Keratinocyte (primary cell): Measurements from ENCODE around the gene BTBD16. TPM values are rescaled to one million over a fixed set of nuclear protein-coding genes. Genes with fewer than 3 reads are reported as not detected.

ENCODE experiments used
- DNase-seq: peaks from one replicate; pipeline ENCODE4 v3.0.0-alpha.2; 2011; ENCODE audit warnings: low read depth, missing footprints, low spot score
- FAIRE-seq: peaks from 2 replicates; lab custom pipeline; 2011; peaks lifted over from hg19 to GRCh38; lab: Jason Lieb, UNC
- H2AFZ ChIP-seq: 2 replicates; pipeline ENCODE4 v1.6.0; 2012; ENCODE audit warnings: low read length, control low read depth, inconsistent platforms; ENCODE audit not compliant: control insufficient read depth
- H3K27ac ChIP-seq: 2 replicates; pipeline ENCODE4 v1.5.1; 2011; ENCODE audit warnings: low read length; ENCODE audit not compliant: control insufficient read depth, insufficient read depth
- H3K27me3 ChIP-seq: 3 replicates; pipeline ENCODE4 v1.6.0; 2011; ENCODE audit warnings: low read length; ENCODE audit not compliant: control insufficient read depth, insufficient read depth; ENCODE audit errors: extremely low read depth
- H3K36me3 ChIP-seq, 2 experiments: 2 replicates in 1 of 2; 3 replicates in 1 of 2; pipeline ENCODE4 v1.5.1; 2011; ENCODE audit warnings: low read length in 2 of 2, mild to moderate bottlenecking in 1 of 2; ENCODE audit not compliant: control insufficient read depth in 2 of 2, insufficient read depth in 2 of 2; ENCODE audit errors: extremely low read depth in 1 of 2
- H3K4me1 ChIP-seq: 3 replicates; pipeline ENCODE4 v1.5.1; 2011; ENCODE audit warnings: low read length; ENCODE audit not compliant: control insufficient read depth, insufficient read depth; ENCODE audit errors: extremely low read depth
- H3K4me2 ChIP-seq: 3 replicates; pipeline ENCODE4 v1.6.0; 2011; ENCODE audit warnings: low read depth, low read length; ENCODE audit not compliant: control insufficient read depth, insufficient read depth; ENCODE audit errors: extremely low read depth
- H3K4me3 ChIP-seq, 3 experiments: fragments of 200-600 bp in 1 of 3; sonication (generic) in 1 of 3; 2 replicates in 2 of 3; 3 replicates in 1 of 3; pipeline ENCODE4 v1.5.1; 2011 to 2016; ENCODE audit warnings: low read length in 3 of 3, mild to moderate bottlenecking in 3 of 3, control low read depth in 2 of 3, inconsistent platforms in 1 of 3, low read depth in 1 of 3, mixed read lengths in 1 of 3, mixed run types in 1 of 3, moderate library complexity in 1 of 3; ENCODE audit not compliant: control insufficient read depth in 2 of 3, insufficient read depth in 2 of 3; ENCODE audit errors: extremely low read depth in 1 of 3
- H3K79me2 ChIP-seq: 2 replicates; pipeline ENCODE4 v1.6.0; 2012; ENCODE audit warnings: low read length; ENCODE audit not compliant: control insufficient read depth, insufficient read depth
- H3K9ac ChIP-seq: 3 replicates; pipeline ENCODE4 v1.6.0; 2011; ENCODE audit warnings: low read length; ENCODE audit not compliant: control insufficient read depth, insufficient read depth; ENCODE audit errors: extremely low read depth
- H3K9me1 ChIP-seq: 3 replicates; pipeline ENCODE4 v1.6.0; 2011; ENCODE audit warnings: low read length; ENCODE audit not compliant: control insufficient read depth, insufficient read depth; ENCODE audit errors: extremely low read depth
- H3K9me3 ChIP-seq: 2 replicates; pipeline ENCODE4 v1.5.1; 2012; ENCODE audit warnings: low read depth, low read length; ENCODE audit not compliant: control insufficient read depth
- H4K20me1 ChIP-seq: 3 replicates; pipeline ENCODE4 v1.6.0; 2011; ENCODE audit warnings: low read length; ENCODE audit not compliant: control insufficient read depth, insufficient read depth; ENCODE audit errors: extremely low read depth
- EZH2 ChIP-seq: IDR thresholded peaks from one replicate; pipeline ENCODE4 v1.6.1; 2012; ENCODE audit warnings: inconsistent platforms, mild to moderate bottlenecking, low read length, moderate library complexity
- dilution Hi-C: fragments of 300-500 bp; cut with MboI; formaldehyde crosslinking; loops from one replicate; pipeline ENCODE4 v1.7.0; 2020; ENCODE audit warnings: low sequenced_read_pairs; ENCODE audit not compliant: extremely low pct_ligation_motif_present
- polyA plus RNA-seq, 5 experiments: library from polyadenylated mRNA; depleted of rRNA in 3 of 5; stranded (reverse) in 3 of 5; stranded (forward) in 1 of 5; unstranded in 1 of 5; fragments of >200 nt; gene quantifications; 1 replicate in 1 of 5; 2 replicates in 3 of 5; 3 replicates in 1 of 5; pipeline versions ENCODE4 v1.2.1 to v1.2.3, GENCODE V29; 2011 to 2012; ENCODE audit warnings: missing spikeins in 2 of 5, low read depth in 1 of 5, low replicate concordance in 1 of 5
- TF ChIP-seq, protein P1 (sequence below), 3 experiments: IDR thresholded peaks in 1 of 3; conservative IDR thresholded peaks in 1 of 3; optimal IDR thresholded peaks in 1 of 3; 2 replicates in 2 of 3; 3 replicates in 1 of 3; pipeline versions ENCODE3 to v1.5.1; 2011; ENCODE audit warnings: low read length in 3 of 3, mild to moderate bottlenecking in 3 of 3, moderate library complexity in 2 of 3, control low read depth in 1 of 3, inconsistent platforms in 1 of 3; ENCODE audit not compliant: insufficient read depth in 2 of 3; ENCODE audit errors: extremely low read depth in 1 of 3

BTBD16 gene
- polyA plus RNA-seq, 1 donor (not counting 4 experiments of a cell fraction or from before 2014, with no cell fraction given): 4.9 TPM

- no peak overlapping the region for H3K9ac ChIP-seq
- H3K27me3 ChIP-seq: no peaks in the 10 kb centered on the region
- no peak overlapping the region for H3K4me2 ChIP-seq
- H3K4me3 ChIP-seq: no peak overlapping the region
- H3K79me2 ChIP-seq: no peaks in the 10 kb centered on the region
- peaks cover 49% of the 10 kb centered on the region for H3K4me1 ChIP-seq
- no peak overlapping the region for H2AFZ ChIP-seq
- no peaks in the 10 kb centered on the region for H4K20me1 ChIP-seq
- no peaks in the 10 kb centered on the region for H3K9me3 ChIP-seq
- no peak overlapping the region for H3K27ac ChIP-seq
- DNase-seq (no peak), FAIRE-seq (no peak)
- TF ChIP-seq, protein P1, sequence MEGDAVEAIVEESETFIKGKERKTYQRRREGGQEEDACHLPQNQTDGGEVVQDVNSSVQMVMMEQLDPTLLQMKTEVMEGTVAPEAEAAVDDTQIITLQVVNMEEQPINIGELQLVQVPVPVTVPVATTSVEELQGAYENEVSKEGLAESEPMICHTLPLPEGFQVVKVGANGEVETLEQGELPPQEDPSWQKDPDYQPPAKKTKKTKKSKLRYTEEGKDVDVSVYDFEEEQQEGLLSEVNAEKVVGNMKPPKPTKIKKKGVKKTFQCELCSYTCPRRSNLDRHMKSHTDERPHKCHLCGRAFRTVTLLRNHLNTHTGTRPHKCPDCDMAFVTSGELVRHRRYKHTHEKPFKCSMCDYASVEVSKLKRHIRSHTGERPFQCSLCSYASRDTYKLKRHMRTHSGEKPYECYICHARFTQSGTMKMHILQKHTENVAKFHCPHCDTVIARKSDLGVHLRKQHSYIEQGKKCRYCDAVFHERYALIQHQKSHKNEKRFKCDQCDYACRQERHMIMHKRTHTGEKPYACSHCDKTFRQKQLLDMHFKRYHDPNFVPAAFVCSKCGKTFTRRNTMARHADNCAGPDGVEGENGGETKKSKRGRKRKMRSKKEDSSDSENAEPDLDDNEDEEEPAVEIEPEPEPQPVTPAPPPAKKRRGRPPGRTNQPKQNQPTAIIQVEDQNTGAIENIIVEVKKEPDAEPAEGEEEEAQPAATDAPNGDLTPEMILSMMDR (optimal IDR thresholded peaks at IDR 0.05 in 1 of 3, IDR thresholded peaks at IDR 0.05 in 1 of 3, conservative IDR thresholded peaks at IDR 0.05 in 1 of 3; ENCODE audit: extremely low read depth in 1 of 3, insufficient read depth in 2 of 3, low read length in 3 of 3): no peak
- no peak for TF ChIP-seq EZH2
- H3K36me3 ChIP-seq: peaks cover 0 to 2% of the 10 kb centered on the region in 2 experiments
- dilution Hi-C loops: no loop called here
- no peaks in the 10 kb centered on the region for H3K9me1 ChIP-seq
Measured at GRCh38 chr10:122288917-122289316, 17.8 kb downstream of the BTBD16 start.

DNA sequence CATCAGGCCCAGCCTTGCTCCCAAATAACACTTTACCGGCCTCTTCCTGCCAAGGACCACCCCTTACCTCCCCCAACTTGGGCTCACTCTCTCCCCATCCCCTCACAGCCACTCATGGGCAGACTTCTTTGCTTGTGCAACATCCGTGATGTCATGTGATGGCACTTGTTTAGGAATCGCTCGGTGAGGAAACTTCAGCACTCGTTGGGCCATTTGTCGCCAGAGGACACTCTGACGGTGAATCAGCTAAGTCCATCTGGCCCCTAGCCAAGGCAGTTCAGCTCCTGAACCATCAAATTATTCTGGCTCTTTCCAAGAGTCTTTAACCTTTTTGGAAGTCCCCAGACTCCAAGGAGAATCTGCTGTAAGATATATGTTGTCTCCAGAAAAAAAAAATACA, 19.2 kb downstream of the BTBD16 start:
- no peaks in the 10 kb centered on the region for H3K27me3 ChIP-seq
- no peaks in the 10 kb centered on the region for H3K9me1 ChIP-seq
- no peak for TF ChIP-seq EZH2
- TF ChIP-seq, protein P1 (optimal IDR thresholded peaks at IDR 0.05 in 1 of 3, IDR thresholded peaks at IDR 0.05 in 1 of 3, conservative IDR thresholded peaks at IDR 0.05 in 1 of 3; ENCODE audit: extremely low read depth in 1 of 3, insufficient read depth in 2 of 3, low read length in 3 of 3): no peak
- peaks cover 0 to 2% of the 10 kb centered on the region in 2 experiments for H3K36me3 ChIP-seq
- peaks cover 62% of the 10 kb centered on the region for H3K4me1 ChIP-seq
- no peak overlapping the region for H3K4me2 ChIP-seq
- no peaks in the 10 kb centered on the region for H4K20me1 ChIP-seq
- DNase-seq (no peak), FAIRE-seq (no peak)
- no peaks in the 10 kb centered on the region for H3K9me3 ChIP-seq
- no peak overlapping the region for H3K4me3 ChIP-seq
- H3K27ac ChIP-seq: peak overlapping the region; percentile 25
- dilution Hi-C loops: no loop called here
- no peak overlapping the region for H3K9ac ChIP-seq
- H3K79me2 ChIP-seq: no peaks in the 10 kb centered on the region
- no peak overlapping the region for H2AFZ ChIP-seq
